ENCODE results near the gene SKP2.

SKP2 gene

GRCh38 chr5:36150676-36151433, 1.1 kb upstream of the SKP2 start:
- no peak for TF ChIP-seq CTCF (conservative IDR thresholded peaks at IDR 0.05; ENCODE audit: low read depth, low read length)
- peak overlapping the region; percentile 91 for H3K4me3 ChIP-seq (ENCODE audit: low read length)
- DNase-seq (ENCODE audit: low read depth), result no peak

- TF ChIP-seq CTCF (conservative IDR thresholded peaks at IDR 0.05; ENCODE audit: low read depth, low read length), result no peak
- DNase-seq (ENCODE audit: low read depth), result no peak
- peak overlapping the region; percentile 91 for H3K4me3 ChIP-seq (ENCODE audit: low read length)
These were observed 700 bp downstream of the SKP2 start for GRCh38 chr5:36152324-36153297.

GRCh38 chr5:36153298-36153677, 1.4 kb downstream of the SKP2 start:
- no peak for TF ChIP-seq CTCF (conservative IDR thresholded peaks at IDR 0.05; ENCODE audit: low read depth, low read length)
- H3K4me3 ChIP-seq (ENCODE audit: low read length), result peak overlapping the region; percentile 91
- no peak for DNase-seq (ENCODE audit: low read depth)

GRCh38 chr5:36153726-36154125, 1.8 kb downstream of the SKP2 start:
- TF ChIP-seq CTCF (conservative IDR thresholded peaks at IDR 0.05; ENCODE audit: low read depth, low read length), result no peak
- DNase-seq (ENCODE audit: low read depth), result no peak
- peak overlapping the region; percentile 91 for H3K4me3 ChIP-seq (ENCODE audit: low read length)

DNA sequence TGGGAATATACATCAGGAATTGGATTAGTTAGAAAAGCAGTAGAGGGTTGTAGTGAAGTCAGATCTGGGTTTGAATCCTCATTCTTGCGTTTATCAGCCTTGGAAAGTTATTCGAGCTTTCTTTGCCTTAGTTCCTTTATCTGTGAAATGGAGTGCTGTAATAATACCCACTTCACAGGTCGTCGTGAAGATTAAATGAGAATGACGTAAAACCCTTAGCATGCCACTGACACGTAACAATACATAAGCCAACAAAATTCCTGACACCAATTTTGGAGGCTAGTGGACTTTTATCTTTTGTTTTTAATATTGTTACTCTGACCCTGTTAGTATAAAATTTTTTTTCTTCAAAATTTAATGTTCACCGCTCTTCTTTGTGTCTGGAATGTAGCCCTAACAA, 3.4 kb downstream of the SKP2 start:
- TF ChIP-seq CTCF (conservative IDR thresholded peaks at IDR 0.05; ENCODE audit: low read depth, low read length), result no peak
- H3K4me3 ChIP-seq (ENCODE audit: low read length), result no peak overlapping the region
- no peak for DNase-seq (ENCODE audit: low read depth)

- no peak for TF ChIP-seq CTCF (conservative IDR thresholded peaks at IDR 0.05; ENCODE audit: low read depth, low read length)
- DNase-seq (ENCODE audit: low read depth), result peak; percentile 14
- no peak overlapping the region for H3K4me3 ChIP-seq (ENCODE audit: low read length)
These were observed 4.2 kb downstream of the SKP2 start for GRCh38 chr5:36156121-36156601.

Measured in retinal pigment epithelial cell (primary cell).